SK-N-SH (cell line): ENCODE measurements around the gene ENDOD1. TPM values are rescaled to one million over a fixed set of nuclear protein-coding genes. Genes with fewer than 3 reads are reported as not detected.
A peak's percentile ranks its signal among the peaks of the same experiment; 100 is the strongest.

Source experiments
- CTCF ChIA-PET: fragments of 300-600, 350-600 bp; formaldehyde crosslinking; extraction: SDS; loops from one replicate; lab custom pipeline; 2021; lab: Yijun Ruan, JAX
- POLR2A ChIA-PET: fragments of 350-600 bp; sonication (Branson Sonifier 250); formaldehyde crosslinking; extraction: SDS; loops from one replicate; lab custom pipeline; 2020; ENCODE audit warnings: antibody characterized with exemption, inconsistent platforms; lab: Yijun Ruan, JAX
- DNase-seq: peaks from one replicate; pipeline ENCODE4 v3.0.0; 2012
- H2AFZ ChIP-seq: fragments of 200-600 bp; sonication (generic); 2 replicates; pipeline ENCODE4 v1.8.1; 2016; ENCODE audit warnings: antibody characterized with exemption, mild to moderate bottlenecking, low read depth
- H3F3A ChIP-seq: fragments of 200-600 bp; sonication (generic); replicated peaks from 2 replicates; pipeline ENCODE3; 2016; ENCODE audit warnings: antibody characterized with exemption, mild to moderate bottlenecking; ENCODE audit not compliant: insufficient read depth
- H3K27ac ChIP-seq, 2 experiments: fragments of 200-500 bp in 1 of 2; fragments of 200-600 bp in 1 of 2; sonication (Bioruptor generic) in 1 of 2; sonication (generic), shearing (Covaris generic) in 1 of 2; 2 replicates each; pipeline versions ENCODE4 v1.5.1 to v1.6.1; 2014 to 2016; ENCODE audit warnings: low read depth in 2 of 2, inconsistent platforms in 1 of 2, low read length in 1 of 2, mild to moderate bottlenecking in 1 of 2, mixed read lengths in 1 of 2
- H3K27me3 ChIP-seq: fragments of 200-600 bp; sonication (generic), shearing (Covaris generic); 2 replicates; pipeline ENCODE4 v1.6.1; 2016; ENCODE audit warnings: mixed run types; ENCODE audit not compliant: insufficient read depth
- H3K36me3 ChIP-seq, 2 experiments: fragments of 200-500 bp in 1 of 2; fragments of 200-600 bp in 1 of 2; sonication (Bioruptor generic) in 1 of 2; sonication (generic) in 1 of 2; replicated peaks in 1 of 2; 2 replicates each; pipeline versions ENCODE3 to v1.5.1; 2014 to 2016; ENCODE audit warnings: low read length in 1 of 2, mild to moderate bottlenecking in 1 of 2; ENCODE audit not compliant: insufficient read depth in 2 of 2, control insufficient read depth in 1 of 2
- H3K4me1 ChIP-seq, 2 experiments: fragments of 200-500 bp in 1 of 2; fragments of 200-600 bp in 1 of 2; sonication (Bioruptor generic) in 1 of 2; sonication (generic), shearing (Covaris generic) in 1 of 2; 2 replicates each; pipeline versions ENCODE4 v1.5.1 to v1.6.1; 2014 to 2016; ENCODE audit warnings: low read depth in 1 of 2, low read length in 1 of 2, mixed run types in 1 of 2; ENCODE audit not compliant: insufficient read depth in 2 of 2, control insufficient read depth in 1 of 2
- H3K4me2 ChIP-seq: fragments of 200-600 bp; sonication (generic), shearing (Covaris generic); 2 replicates; pipeline ENCODE4 v1.6.1; 2017; ENCODE audit warnings: mixed run types
- H3K4me3 ChIP-seq, 2 experiments: fragments of 200-500 bp in 1 of 2; fragments of 200-600 bp in 1 of 2; sonication (Bioruptor generic) in 1 of 2; sonication (generic), shearing (Covaris generic) in 1 of 2; 2 replicates each; pipeline versions ENCODE4 v1.5.1 to v1.8.1; 2014 to 2016; ENCODE audit warnings: low read depth in 2 of 2, inconsistent platforms in 1 of 2, low read length in 1 of 2, mild to moderate bottlenecking in 1 of 2, mixed read lengths in 1 of 2, moderate library complexity in 1 of 2
- H3K79me2 ChIP-seq: fragments of 200-600 bp; sonication (generic); 2 replicates; pipeline ENCODE4 v1.8.1; 2017; ENCODE audit warnings: mild to moderate bottlenecking; ENCODE audit not compliant: insufficient read depth
- H3K9ac ChIP-seq: fragments of 200-600 bp; sonication (generic); 2 replicates; pipeline ENCODE4 v1.6.1; 2017; ENCODE audit warnings: mixed run types
- H3K9me2 ChIP-seq: fragments of 200-600 bp; sonication (generic); 2 replicates; pipeline ENCODE4 v1.6.1; 2017; ENCODE audit warnings: mixed run types
- H3K9me3 ChIP-seq: fragments of 200-600 bp; sonication (generic); 2 replicates; pipeline ENCODE4 v1.6.1; 2017; ENCODE audit warnings: mixed run types, mild to moderate bottlenecking, moderate library complexity
- H4K20me1 ChIP-seq: fragments of 200-600 bp; sonication (generic); 2 replicates; pipeline ENCODE4 v1.6.1; 2017; ENCODE audit warnings: mild to moderate bottlenecking, mixed run types; ENCODE audit not compliant: insufficient read depth
- RAD21 ChIP-seq: IDR thresholded peaks from 2 replicates; pipeline ENCODE4 v1.6.1; 2012; ENCODE audit warnings: mild to moderate bottlenecking, low read length
- RXRA ChIP-seq: IDR thresholded peaks from 2 replicates; pipeline ENCODE4 v1.4.0; 2012; ENCODE audit warnings: low read depth, mild to moderate bottlenecking, borderline replicate concordance
- SMC3 ChIP-seq: IDR thresholded peaks from 2 replicates; pipeline ENCODE4 v1.6.1; 2012; ENCODE audit warnings: low read depth, low read length, improper control_type of control experiment
- WGBS: methylation state at CpG from one replicate; pipeline ENCODE4 v1.1.6; 2017; ENCODE audit warnings: low lambda C conversion rate; 5-methylcytosine and 5-hydroxymethylcytosine counted together
- polyA plus RNA-seq, 3 experiments: library from polyadenylated mRNA; depleted of rRNA; stranded (reverse); fragments of >200 nt; gene quantifications; 2 replicates each; pipeline ENCODE4 v1.2.3, GENCODE V29; 2012
- TF ChIP-seq, protein P1 (sequence below): IDR thresholded peaks from 2 replicates; pipeline ENCODE4 v1.4.0; 2012; ENCODE audit warnings: low read depth, borderline replicate concordance
- TF ChIP-seq, protein P2 (sequence below): fragments of 200-600 bp; sonication (generic); IDR thresholded peaks from 2 replicates; pipeline ENCODE4 v1.6.1; 2017; ENCODE audit warnings: antibody characterized with exemption, mild to moderate bottlenecking, moderate library complexity

ENDOD1 gene
- polyA plus RNA-seq, 1 of the 3 experiments (the other 2 are of a cell fraction): 15.0 TPM

DNA sequence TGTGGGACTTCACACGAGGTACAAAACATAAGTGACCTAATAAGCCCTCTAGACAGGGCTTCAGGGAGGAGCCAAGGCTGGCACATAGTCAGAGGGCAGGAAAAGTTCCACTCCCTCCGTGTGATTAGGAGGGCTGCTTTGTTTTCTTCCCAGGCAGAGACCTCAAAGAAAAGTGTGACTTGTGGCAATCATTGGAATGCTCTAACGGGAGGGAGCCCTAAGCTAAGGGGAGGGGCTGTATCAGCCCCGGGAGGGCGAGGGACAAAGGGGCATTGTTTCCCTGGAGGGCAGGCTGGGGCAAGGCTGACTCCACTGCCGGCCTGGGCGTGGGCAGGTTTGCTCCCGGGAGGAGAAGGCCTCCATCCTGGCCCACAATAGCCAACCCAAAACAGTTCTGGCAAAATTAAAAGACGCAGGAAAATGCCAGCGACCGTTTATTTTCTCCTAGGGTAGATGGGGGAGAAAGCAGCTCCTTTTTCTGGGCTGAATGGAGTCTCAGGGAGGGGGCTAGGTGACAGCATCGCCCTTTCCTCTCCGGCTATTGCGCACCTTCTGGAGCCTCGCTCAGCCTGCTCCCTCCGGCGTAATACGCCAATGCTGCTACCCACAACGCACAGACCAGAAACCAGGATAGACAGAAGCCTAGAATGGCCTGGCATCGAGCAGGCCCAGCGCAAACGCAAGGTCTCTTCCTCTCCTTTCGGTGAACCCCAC lies 60.2 kb downstream of the ENDOD1 start:
- Histone ChIP-seq H3K9me2 (no peaks in the 10 kb centered on the region), H3K4me2 (peak overlapping the region; percentile 46; the same call in 1 of the 2 replicates), H3K9ac (no peak overlapping the region), H3K4me3 (no peak overlapping the region), H3K79me2 (no peaks in the 10 kb centered on the region), H4K20me1 (no peaks in the 10 kb centered on the region)
- DNase-seq: no peak
- CTCF ChIA-PET: interaction anchor here (0.6 to 5.1 kb wide), 8 partner anchors 9 to 556 kb away, joined by 3 to 29 read pairs (median 4); partner anchors contain the start of gene ENDOD1
- WGBS: 76% methylated on average over 23 of the region's 23 CpGs
- no peak for TF ChIP-seq RAD21
- TF ChIP-seq RXRA: 0 out of 2 replicates have a peak, but pooled peaks have one; percentile 13
- TF ChIP-seq, all 33 proteins: peak for 1
- Histone ChIP-seq H3K36me3 (no peaks in the 10 kb centered on the region), H3K27me3 (no peaks in the 10 kb centered on the region), H3K4me1 (peaks cover 27% of the 10 kb centered on the region in 2 experiments), H2AFZ (0 out of 2 replicates have a peak overlapping the region, but pooled peaks have one; percentile 74), H3K27ac (no peak overlapping the region), H3F3A (peaks cover 20% of the 10 kb centered on the region), H3K9me3 (no peaks in the 10 kb centered on the region)
- POLR2A ChIA-PET: no interaction called here

DNA sequence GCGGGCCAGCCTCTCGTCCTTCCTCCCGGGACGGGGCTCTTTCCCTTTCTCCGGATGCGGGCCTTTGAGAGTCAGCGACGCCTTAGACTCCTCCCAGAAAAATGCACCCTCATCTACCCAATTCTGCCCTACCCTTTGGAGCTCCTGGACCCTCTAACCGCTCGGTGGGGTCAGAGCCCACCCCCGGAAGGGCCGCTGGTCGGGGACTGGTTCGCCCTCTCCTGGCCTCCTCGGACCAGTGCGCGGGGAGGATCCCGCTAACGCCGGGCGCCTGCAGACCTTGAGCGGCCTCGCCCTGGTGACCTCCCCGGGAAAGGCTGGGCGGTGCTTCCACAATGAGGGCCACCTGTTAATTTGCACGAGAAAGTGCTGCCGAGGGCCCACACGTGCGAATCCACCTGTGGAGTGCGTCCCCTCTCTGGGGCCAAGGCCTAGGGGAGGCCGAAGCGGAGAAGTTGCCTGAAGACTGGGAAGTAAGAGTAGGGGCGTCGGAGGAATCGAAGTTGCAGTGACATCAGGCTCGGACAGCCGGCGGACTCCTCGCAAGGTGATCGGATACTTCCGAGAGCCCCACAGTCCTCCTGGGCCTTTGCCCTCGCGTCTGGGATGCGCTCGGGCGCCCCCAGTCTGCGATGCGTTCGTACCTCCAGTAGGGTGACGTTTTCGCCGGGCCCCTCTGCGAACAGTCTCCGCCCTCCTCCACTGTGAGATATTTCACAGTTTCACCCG lies 61.5 kb downstream of the ENDOD1 start:
- TF ChIP-seq, protein P1, sequence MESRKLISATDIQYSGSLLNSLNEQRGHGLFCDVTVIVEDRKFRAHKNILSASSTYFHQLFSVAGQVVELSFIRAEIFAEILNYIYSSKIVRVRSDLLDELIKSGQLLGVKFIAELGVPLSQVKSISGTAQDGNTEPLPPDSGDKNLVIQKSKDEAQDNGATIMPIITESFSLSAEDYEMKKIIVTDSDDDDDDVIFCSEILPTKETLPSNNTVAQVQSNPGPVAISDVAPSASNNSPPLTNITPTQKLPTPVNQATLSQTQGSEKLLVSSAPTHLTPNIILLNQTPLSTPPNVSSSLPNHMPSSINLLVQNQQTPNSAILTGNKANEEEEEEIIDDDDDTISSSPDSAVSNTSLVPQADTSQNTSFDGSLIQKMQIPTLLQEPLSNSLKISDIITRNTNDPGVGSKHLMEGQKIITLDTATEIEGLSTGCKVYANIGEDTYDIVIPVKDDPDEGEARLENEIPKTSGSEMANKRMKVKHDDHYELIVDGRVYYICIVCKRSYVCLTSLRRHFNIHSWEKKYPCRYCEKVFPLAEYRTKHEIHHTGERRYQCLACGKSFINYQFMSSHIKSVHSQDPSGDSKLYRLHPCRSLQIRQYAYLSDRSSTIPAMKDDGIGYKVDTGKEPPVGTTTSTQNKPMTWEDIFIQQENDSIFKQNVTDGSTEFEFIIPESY: no peak
- TF ChIP-seq, protein P2, sequence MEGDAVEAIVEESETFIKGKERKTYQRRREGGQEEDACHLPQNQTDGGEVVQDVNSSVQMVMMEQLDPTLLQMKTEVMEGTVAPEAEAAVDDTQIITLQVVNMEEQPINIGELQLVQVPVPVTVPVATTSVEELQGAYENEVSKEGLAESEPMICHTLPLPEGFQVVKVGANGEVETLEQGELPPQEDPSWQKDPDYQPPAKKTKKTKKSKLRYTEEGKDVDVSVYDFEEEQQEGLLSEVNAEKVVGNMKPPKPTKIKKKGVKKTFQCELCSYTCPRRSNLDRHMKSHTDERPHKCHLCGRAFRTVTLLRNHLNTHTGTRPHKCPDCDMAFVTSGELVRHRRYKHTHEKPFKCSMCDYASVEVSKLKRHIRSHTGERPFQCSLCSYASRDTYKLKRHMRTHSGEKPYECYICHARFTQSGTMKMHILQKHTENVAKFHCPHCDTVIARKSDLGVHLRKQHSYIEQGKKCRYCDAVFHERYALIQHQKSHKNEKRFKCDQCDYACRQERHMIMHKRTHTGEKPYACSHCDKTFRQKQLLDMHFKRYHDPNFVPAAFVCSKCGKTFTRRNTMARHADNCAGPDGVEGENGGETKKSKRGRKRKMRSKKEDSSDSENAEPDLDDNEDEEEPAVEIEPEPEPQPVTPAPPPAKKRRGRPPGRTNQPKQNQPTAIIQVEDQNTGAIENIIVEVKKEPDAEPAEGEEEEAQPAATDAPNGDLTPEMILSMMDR: peak; percentile 58
- TF ChIP-seq SMC3: peak; percentile 66; the same call in 1 of the 2 replicates
- TF ChIP-seq, all 33 proteins: peak for 2
- POLR2A ChIA-PET: no interaction called here
- no peaks in the 10 kb centered on the region for H3K79me2 ChIP-seq
- DNase-seq: peak; percentile 78
- H3K36me3 ChIP-seq: no peaks in the 10 kb centered on the region
- H3K27ac ChIP-seq: no peak overlapping the region
- no peaks in the 10 kb centered on the region for H4K20me1 ChIP-seq
- 79% methylated on average over 45 of the region's 55 CpGs for WGBS
- no peak overlapping the region; a peak in 1 of 4 replicates for H3K4me3 ChIP-seq
- H3K27me3 ChIP-seq: no peaks in the 10 kb centered on the region
- H3K9me2 ChIP-seq: no peaks in the 10 kb centered on the region
- H3K4me1 ChIP-seq: peaks cover 24 to 27% of the 10 kb centered on the region in 2 experiments
- H3K9ac ChIP-seq: no peak overlapping the region
- peaks cover 20% of the 10 kb centered on the region for H3F3A ChIP-seq
- no peak overlapping the region for H2AFZ ChIP-seq
- H3K4me2 ChIP-seq: no peak overlapping the region
- CTCF ChIA-PET: interaction anchor here (0.8 to 9.1 kb wide), 11 partner anchors 9 to 611 kb away, joined by 3 to 112 read pairs (median 4); partner anchors contain the start of gene ENDOD1
- no peaks in the 10 kb centered on the region for H3K9me3 ChIP-seq
